Parathyroid adenoma (tissue), 2 donors: Measurements from ENCODE around the gene IFI16.
A peak's percentile ranks its signal among the peaks of the same experiment; 100 is the strongest.

Source experiments
- H2AFZ ChIP-seq: fragments of 300-600 bp; sonication (generic); one replicate; pipeline ENCODE4 v1.7.0; 2017; ENCODE audit warnings: antibody characterized with exemption, mild to moderate bottlenecking
- H3K27ac ChIP-seq: fragments of 300-600 bp; sonication (generic); one replicate; pipeline ENCODE4 v1.7.0; 2017
- H3K27me3 ChIP-seq: fragments of 300-600 bp; sonication (generic); one replicate; pipeline ENCODE4 v1.7.0; 2017; ENCODE audit warnings: low read length; ENCODE audit not compliant: control insufficient read depth, insufficient read depth
- H3K36me3 ChIP-seq: fragments of 300-600 bp; sonication (generic); one replicate; pipeline ENCODE4 v1.7.0; 2017; ENCODE audit warnings: low read length; ENCODE audit not compliant: control insufficient read depth, insufficient read depth
- H3K4me1 ChIP-seq: fragments of 300-600 bp; sonication (generic); one replicate; pipeline ENCODE4 v1.7.0; 2017; ENCODE audit warnings: control low read depth
- H3K4me2 ChIP-seq: fragments of 300-600 bp; sonication (generic); one replicate; pipeline ENCODE4 v1.7.0; 2017; ENCODE audit warnings: low read length
- H3K4me3 ChIP-seq: fragments of 300-600 bp; sonication (generic); one replicate; pipeline ENCODE4 v1.7.0; 2017; ENCODE audit warnings: low read depth, low read length
- H3K79me2 ChIP-seq: fragments of 300-600 bp; sonication (generic); one replicate; pipeline ENCODE4 v1.7.0; 2017; ENCODE audit warnings: control low read depth
- H3K9ac ChIP-seq: fragments of 300-600 bp; sonication (generic); one replicate; pipeline ENCODE4 v1.7.0; 2017; ENCODE audit warnings: mild to moderate bottlenecking
- H3K9me3 ChIP-seq: fragments of 300-600 bp; sonication (generic); one replicate; pipeline ENCODE4 v1.7.0; 2017; ENCODE audit warnings: low read length; ENCODE audit not compliant: control insufficient read depth
- CTCF ChIP-seq: fragments of 300-600 bp; sonication (generic); IDR thresholded peaks from one replicate; pipeline ENCODE4 v1.7.0; 2017; ENCODE audit warnings: antibody characterized with exemption, mild to moderate bottlenecking
- donor health status: primary hyperparathyroidism.

The IFI16 gene

DNA sequence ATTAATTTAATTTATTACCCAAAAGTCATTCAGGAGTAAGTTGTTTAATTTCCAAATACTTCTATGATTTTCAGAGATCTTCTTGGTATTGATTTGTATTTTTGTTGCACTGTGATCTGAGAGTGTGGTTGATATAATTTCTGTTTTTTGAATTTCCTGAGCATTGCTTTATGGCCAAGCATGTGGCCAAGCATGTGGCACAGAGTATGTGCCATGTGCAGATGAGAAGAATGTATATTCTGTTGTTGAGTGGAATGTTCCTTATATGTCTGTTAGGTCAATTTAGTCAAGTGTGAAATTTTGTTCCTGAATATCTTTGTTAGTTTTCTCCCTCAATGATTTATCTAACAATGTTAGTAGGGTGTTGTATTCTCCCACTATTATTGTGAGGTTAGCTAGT lies 25.3 kb upstream of the IFI16 start:
- Histone ChIP-seq H3K27me3 (no peaks in the 10 kb centered on the region), H3K36me3 (no peaks in the 10 kb centered on the region), H3K9ac (no peak overlapping the region), H3K27ac (no peak overlapping the region), H3K79me2 (no peaks in the 10 kb centered on the region), H2AFZ (no peak overlapping the region), H3K4me2 (no peak overlapping the region), H3K4me1 (no peaks in the 10 kb centered on the region), H3K9me3 (no peaks in the 10 kb centered on the region), H3K4me3 (no peak overlapping the region)
- no peak for TF ChIP-seq CTCF

GRCh38 chr1:158989424-158989823 lies 20.3 kb upstream of the IFI16 start:
- Histone ChIP-seq H3K27me3 (no peaks in the 10 kb centered on the region), H3K4me3 (no peak overlapping the region), H2AFZ (no peak overlapping the region), H3K27ac (no peak overlapping the region), H3K4me1 (no peaks in the 10 kb centered on the region), H3K36me3 (no peaks in the 10 kb centered on the region), H3K9me3 (no peaks in the 10 kb centered on the region), H3K9ac (no peak overlapping the region), H3K79me2 (no peaks in the 10 kb centered on the region), H3K4me2 (no peak overlapping the region)
- no peak for TF ChIP-seq CTCF

DNA sequence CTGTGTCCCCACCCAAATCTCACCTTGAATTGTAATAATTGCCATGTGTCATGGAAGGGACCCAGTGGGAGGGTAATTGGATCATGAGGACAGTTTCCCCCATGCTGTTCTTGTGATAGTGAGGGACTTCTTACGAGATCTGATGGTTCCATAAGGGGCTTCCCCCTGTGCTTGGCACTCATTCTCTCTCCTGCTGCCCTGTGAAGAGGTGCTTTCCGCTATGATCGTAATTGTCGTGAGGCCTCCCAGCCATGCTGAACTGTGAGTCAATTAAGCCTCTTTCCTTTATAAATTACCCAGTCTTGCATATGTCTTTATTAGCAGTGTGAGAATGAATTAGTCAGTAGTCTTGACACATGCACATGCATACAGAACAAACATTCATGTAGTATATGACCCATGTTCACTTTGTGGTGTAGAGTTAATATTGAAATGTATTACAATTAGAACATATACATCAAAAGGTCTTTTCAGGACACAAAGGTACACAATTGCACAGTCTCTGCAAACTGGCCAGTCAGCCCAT lies 16.9 kb upstream of the IFI16 start:
- no peaks in the 10 kb centered on the region for H3K27me3 ChIP-seq
- TF ChIP-seq CTCF = no peak
- H3K9ac ChIP-seq = no peak overlapping the region
- no peak overlapping the region for H2AFZ ChIP-seq
- no peaks in the 10 kb centered on the region for H3K36me3 ChIP-seq
- H3K4me1 ChIP-seq = no peaks in the 10 kb centered on the region
- H3K79me2 ChIP-seq = no peaks in the 10 kb centered on the region
- H3K9me3 ChIP-seq = no peaks in the 10 kb centered on the region
- H3K4me3 ChIP-seq = no peak overlapping the region
- H3K27ac ChIP-seq = no peak overlapping the region
- no peak overlapping the region for H3K4me2 ChIP-seq

DNA sequence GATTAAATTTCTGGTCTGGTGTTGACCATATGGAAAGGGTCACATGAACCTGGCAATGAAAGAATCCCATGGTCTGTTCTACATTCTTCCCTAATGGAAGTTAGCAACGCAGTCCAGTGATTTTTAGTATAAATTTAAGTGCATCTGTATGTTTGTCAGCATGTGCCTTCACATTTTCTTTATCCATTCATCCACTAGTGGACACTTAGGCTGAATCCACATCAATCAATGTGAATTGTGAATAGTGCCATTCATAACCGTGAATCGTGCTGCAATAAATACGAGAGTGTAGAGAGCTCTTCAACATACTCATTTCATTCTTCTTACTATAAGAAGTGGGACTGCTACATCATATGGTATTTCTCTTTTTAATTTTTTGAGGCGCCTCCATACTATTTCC lies 12.7 kb upstream of the IFI16 start:
- Histone ChIP-seq H3K79me2 (no peaks in the 10 kb centered on the region), H3K27ac (no peak overlapping the region), H3K4me2 (no peak overlapping the region), H2AFZ (no peak overlapping the region), H3K4me1 (peaks cover 2% of the 10 kb centered on the region), H3K36me3 (no peaks in the 10 kb centered on the region), H3K4me3 (no peak overlapping the region), H3K9ac (no peak overlapping the region), H3K27me3 (no peaks in the 10 kb centered on the region), H3K9me3 (no peaks in the 10 kb centered on the region)
- TF ChIP-seq CTCF = no peak

GRCh38 chr1:158998037-158998780 lies 11.5 kb upstream of the IFI16 start:
- H3K9me3 ChIP-seq = no peaks in the 10 kb centered on the region
- no peaks in the 10 kb centered on the region for H3K79me2 ChIP-seq
- H2AFZ ChIP-seq = peak overlapping the region; percentile 66
- H3K9ac ChIP-seq = no peak overlapping the region
- TF ChIP-seq CTCF = no peak
- H3K27me3 ChIP-seq = no peaks in the 10 kb centered on the region
- peak overlapping the region; percentile 72 for H3K4me2 ChIP-seq
- H3K4me3 ChIP-seq = peak overlapping the region; percentile 48
- H3K36me3 ChIP-seq = no peaks in the 10 kb centered on the region
- no peak overlapping the region for H3K27ac ChIP-seq
- H3K4me1 ChIP-seq = peaks cover 2% of the 10 kb centered on the region
